GM13977 (cell line): ENCODE data around the gene OR51S1.
"Not testable (repeated sequence)": the region's sequence is repeated elsewhere in the genome, so short reads cannot be mapped to it uniquely, and the experiment has no call there.

Experiments
- DNase-seq: peaks from one replicate; pipeline ENCODE4 v3.0.0; 2012; ENCODE audit warnings: low spot score
- in situ Hi-C: fragments of 300-500 bp; cut with MboI; formaldehyde crosslinking; loops from one replicate; pipeline ENCODE4 v1.12.0; 2022; ENCODE audit warnings: low sequenced_read_pairs, low pct_unique_long_range_greater_than_20kb, mixed read lengths, inconsistent platforms; ENCODE audit not compliant: unreplicated experiment
- TF ChIP-seq, protein P1 (sequence below): IDR thresholded peaks from 2 replicates; pipeline ENCODE4 v1.5.1; 2012; ENCODE audit warnings: mild to moderate bottlenecking, control low read depth; ENCODE audit not compliant: insufficient read depth; ENCODE audit errors: extremely low read depth, missing control alignments

OR51S1 gene

DNA sequence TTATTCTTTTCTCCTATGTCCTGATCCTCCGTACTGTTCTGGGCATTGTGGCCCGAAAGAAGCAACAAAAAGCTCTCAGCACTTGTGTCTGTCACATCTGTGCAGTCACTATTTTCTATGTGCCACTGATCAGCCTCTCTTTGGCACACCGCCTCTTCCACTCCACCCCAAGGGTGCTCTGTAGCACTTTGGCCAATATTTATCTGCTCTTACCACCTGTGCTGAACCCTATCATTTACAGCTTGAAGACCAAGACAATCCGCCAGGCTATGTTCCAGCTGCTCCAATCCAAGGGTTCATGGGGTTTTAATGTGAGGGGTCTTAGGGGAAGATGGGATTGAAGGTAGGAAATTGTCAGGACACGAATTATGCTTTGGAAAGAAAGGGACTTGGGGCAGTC, 33.5 kb upstream of the OR51S1 start:
- TF ChIP-seq, protein P1, sequence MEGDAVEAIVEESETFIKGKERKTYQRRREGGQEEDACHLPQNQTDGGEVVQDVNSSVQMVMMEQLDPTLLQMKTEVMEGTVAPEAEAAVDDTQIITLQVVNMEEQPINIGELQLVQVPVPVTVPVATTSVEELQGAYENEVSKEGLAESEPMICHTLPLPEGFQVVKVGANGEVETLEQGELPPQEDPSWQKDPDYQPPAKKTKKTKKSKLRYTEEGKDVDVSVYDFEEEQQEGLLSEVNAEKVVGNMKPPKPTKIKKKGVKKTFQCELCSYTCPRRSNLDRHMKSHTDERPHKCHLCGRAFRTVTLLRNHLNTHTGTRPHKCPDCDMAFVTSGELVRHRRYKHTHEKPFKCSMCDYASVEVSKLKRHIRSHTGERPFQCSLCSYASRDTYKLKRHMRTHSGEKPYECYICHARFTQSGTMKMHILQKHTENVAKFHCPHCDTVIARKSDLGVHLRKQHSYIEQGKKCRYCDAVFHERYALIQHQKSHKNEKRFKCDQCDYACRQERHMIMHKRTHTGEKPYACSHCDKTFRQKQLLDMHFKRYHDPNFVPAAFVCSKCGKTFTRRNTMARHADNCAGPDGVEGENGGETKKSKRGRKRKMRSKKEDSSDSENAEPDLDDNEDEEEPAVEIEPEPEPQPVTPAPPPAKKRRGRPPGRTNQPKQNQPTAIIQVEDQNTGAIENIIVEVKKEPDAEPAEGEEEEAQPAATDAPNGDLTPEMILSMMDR = no peak
- no peak for DNase-seq
- in situ Hi-C loops = no loop called here

DNA sequence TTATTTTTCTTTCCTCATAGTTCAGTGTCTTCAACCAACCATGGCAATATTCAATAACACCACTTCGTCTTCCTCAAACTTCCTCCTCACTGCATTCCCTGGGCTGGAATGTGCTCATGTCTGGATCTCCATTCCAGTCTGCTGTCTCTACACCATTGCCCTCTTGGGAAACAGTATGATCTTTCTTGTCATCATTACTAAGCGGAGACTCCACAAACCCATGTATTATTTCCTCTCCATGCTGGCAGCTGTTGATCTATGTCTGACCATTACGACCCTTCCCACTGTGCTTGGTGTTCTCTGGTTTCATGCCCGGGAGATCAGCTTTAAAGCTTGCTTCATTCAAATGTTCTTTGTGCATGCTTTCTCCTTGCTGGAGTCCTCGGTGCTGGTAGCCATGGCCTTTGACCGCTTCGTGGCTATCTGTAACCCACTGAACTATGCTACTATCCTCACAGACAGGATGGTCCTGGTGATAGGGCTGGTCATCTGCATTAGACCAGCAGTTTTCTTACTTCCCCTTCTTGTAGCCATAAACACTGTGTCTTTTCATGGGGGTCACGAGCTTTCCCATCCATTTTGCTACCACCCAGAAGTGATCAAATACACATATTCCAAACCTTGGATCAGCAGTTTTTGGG, 33.0 kb upstream of the OR51S1 start, which contains the start of gene OR51T1:
OR51T1 (plus strand) TSS at position 41 of the 641 bp plus-strand sequence; CDS start at position 41, 0 bp downstream.
- DNase-seq = no peak
- TF ChIP-seq, protein P1 = no peak
- in situ Hi-C loops = no loop called here

DNA sequence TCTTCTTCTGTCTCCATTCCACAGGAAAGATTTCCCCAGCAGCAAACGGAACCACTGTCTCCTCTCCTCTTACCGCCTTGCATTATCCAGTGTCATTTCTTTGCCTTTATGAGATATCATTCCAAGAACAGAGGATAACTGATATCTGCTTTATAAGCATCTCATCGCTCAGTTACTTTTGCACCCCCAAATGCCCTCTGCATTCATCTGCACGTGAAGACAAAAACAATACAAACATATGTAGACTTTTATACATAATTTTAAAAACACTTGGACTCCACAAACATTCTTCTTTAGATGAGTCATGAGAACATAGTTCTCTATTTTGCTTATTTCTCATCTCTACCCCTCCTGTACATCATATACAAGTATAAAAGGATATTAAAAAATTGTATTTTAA, 32.2 kb upstream of the OR51S1 start:
- no peak for DNase-seq
- in situ Hi-C loops = no loop called here
- TF ChIP-seq, protein P1 = no peak

DNA sequence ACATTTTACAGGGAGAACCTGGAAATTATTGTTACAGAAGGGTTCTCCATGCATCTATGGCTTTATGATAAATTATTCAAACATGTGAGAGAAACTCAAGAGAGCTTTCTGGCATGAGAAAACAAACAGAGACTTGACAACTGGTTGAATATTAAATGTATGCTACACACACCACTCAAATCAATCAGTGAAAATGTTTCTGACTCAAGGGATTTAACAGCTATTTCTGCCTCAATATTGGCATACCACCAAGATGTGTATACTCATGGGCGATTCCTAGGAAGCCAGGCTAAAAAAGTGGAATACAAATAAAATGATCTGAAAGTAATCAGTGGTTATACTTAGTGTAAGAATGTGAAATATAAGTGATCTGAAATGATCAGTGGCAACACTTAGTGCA, 16.8 kb upstream of the OR51S1 start:
- TF ChIP-seq, protein P1 = no peak
- in situ Hi-C loops = no loop called here
- no peak for DNase-seq

DNA sequence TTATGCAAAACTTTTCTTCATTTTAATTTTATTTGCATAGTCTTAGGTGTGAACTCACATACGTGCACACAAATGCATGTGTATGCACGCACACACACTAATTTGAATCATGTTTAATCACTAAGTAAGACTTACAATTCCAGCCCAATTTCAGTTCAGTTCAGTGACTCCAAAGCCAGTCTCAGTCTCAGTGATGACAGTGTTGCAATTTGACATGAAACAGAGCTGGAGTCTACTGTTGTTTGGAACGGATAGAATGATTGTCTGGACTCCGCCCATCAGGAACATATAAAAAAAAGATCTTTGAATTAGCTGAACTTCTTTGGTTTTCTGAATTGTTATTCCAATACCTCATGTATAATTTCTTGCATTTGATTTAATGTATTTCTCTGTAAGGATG, 14.9 kb upstream of the OR51S1 start:
- no peak for DNase-seq
- TF ChIP-seq, protein P1 = no peak
- in situ Hi-C loops = no loop called here

DNA sequence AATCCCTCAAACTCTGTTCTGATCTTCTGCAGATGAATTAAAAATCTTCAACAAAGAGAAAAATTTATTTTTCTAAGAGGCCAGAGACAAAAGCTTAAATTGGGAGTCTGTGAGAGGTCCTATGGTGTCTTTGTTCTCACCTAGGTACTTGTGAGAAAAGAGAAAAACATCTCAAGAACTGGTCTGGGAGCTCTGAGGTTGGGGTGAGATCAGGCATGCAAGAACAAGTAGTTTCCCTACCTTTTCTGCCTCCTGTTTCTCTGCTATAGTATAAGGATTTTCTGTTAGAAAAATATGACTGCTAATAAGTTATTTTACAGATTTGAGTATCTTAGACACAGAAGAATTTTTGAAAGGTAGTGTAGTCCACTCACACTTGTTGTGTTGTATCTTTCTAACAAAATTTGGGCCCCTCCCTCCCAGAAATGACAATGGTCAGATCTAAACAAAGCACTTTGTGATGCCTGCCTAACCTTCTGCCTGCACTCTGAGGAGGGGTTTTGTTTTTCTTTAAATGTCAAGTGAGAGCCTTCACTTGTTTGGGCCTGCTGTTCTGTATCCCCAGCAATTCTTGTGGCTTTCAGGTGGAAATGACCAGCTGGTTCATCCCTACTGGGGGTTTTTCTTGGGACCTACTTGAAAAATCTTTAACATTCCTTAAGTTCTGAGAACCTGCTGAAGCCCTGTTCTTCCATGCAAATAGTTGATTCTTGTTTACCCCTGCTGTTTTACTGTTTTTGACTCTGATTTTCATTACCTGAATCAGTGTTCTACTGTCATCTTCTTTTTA, 13.6 kb upstream of the OR51S1 start:
- DNase-seq = no peak
- TF ChIP-seq, protein P1 = no peak
- in situ Hi-C loops = no loop called here

DNA sequence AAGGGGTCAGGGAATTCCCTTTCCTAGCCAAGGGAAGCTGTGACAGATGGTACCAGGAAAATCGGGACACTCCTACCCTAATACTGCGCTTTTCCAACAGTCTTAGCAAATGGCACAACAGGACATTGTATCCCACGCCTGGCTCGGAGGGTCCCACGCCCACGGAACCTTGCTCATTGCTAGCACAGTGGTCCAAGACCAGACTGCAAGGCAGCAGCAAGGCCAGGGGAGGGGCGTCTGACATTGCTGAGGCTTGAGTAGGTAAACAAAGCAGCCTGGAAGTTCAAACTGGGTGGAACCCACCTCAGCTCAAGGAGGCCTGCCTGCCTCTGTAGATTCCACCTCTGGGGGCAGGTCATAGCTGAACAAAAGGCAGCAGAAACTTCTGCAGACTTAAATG, 5.3 kb upstream of the OR51S1 start:
- in situ Hi-C loops, DNase-seq: not testable (repeated sequence)
